Muscle layer of colon (tissue), 2 donors: Measurements from ENCODE around the gene USP40.

ENCODE experiments used
- H3K27ac ChIP-seq: one replicate; pipeline ENCODE4 v1.7.0; 2013; ENCODE audit warnings: low read depth, mild to moderate bottlenecking, low read length, moderate library complexity
- H3K27me3 ChIP-seq, 2 donors: one replicate each; pipeline ENCODE4 v1.7.0; 2013; ENCODE audit warnings: low read length in 2 of 2, mild to moderate bottlenecking in 2 of 2; ENCODE audit not compliant: insufficient read depth in 2 of 2, control insufficient read depth in 1 of 2
- H3K36me3 ChIP-seq: one replicate; pipeline ENCODE4 v1.7.0; 2013; ENCODE audit warnings: mild to moderate bottlenecking, low read length; ENCODE audit not compliant: insufficient read depth
- H3K4me1 ChIP-seq: one replicate; pipeline ENCODE4 v1.7.0; 2013; ENCODE audit warnings: mild to moderate bottlenecking, low read length; ENCODE audit not compliant: insufficient read depth
- H3K4me3 ChIP-seq, 2 donors: one replicate each; pipeline ENCODE4 v1.7.0; 2013; ENCODE audit warnings: low read length in 2 of 2, low read depth in 1 of 2, mild to moderate bottlenecking in 1 of 2, moderate library complexity in 1 of 2
- H3K9ac ChIP-seq: one replicate; pipeline ENCODE4 v1.7.0; 2013; ENCODE audit warnings: low read length
- H3K9me3 ChIP-seq: one replicate; pipeline ENCODE4 v1.7.0; 2013; ENCODE audit warnings: mild to moderate bottlenecking, low read length
- donor health status: abdominal sarcoma.
- donor health status: Adenocarcinoma of cecum.

USP40 gene

GRCh38 chr2:233479616-233480489 is 86.7 kb downstream of the USP40 start:
- no peaks in the 10 kb centered on the region for H3K27me3 ChIP-seq
- H3K4me1 ChIP-seq: peaks cover 18% of the 10 kb centered on the region
- H3K36me3 ChIP-seq: peaks cover 31% of the 10 kb centered on the region
- no peaks in the 10 kb centered on the region for H3K9me3 ChIP-seq
- no peak overlapping the region for H3K9ac ChIP-seq
- H3K4me3 ChIP-seq: no peak overlapping the region
- peak overlapping the region; percentile 53 for H3K27ac ChIP-seq

GRCh38 chr2:233477548-233478433 is 88.8 kb downstream of the USP40 start:
- peaks cover 11% of the 10 kb centered on the region for H3K36me3 ChIP-seq
- no peak overlapping the region for H3K9ac ChIP-seq
- H3K27me3 ChIP-seq: no peaks in the 10 kb centered on the region
- no peak overlapping the region for H3K4me3 ChIP-seq
- no peaks in the 10 kb centered on the region for H3K9me3 ChIP-seq
- no peak overlapping the region for H3K27ac ChIP-seq
- peaks cover 18% of the 10 kb centered on the region for H3K4me1 ChIP-seq

DNA sequence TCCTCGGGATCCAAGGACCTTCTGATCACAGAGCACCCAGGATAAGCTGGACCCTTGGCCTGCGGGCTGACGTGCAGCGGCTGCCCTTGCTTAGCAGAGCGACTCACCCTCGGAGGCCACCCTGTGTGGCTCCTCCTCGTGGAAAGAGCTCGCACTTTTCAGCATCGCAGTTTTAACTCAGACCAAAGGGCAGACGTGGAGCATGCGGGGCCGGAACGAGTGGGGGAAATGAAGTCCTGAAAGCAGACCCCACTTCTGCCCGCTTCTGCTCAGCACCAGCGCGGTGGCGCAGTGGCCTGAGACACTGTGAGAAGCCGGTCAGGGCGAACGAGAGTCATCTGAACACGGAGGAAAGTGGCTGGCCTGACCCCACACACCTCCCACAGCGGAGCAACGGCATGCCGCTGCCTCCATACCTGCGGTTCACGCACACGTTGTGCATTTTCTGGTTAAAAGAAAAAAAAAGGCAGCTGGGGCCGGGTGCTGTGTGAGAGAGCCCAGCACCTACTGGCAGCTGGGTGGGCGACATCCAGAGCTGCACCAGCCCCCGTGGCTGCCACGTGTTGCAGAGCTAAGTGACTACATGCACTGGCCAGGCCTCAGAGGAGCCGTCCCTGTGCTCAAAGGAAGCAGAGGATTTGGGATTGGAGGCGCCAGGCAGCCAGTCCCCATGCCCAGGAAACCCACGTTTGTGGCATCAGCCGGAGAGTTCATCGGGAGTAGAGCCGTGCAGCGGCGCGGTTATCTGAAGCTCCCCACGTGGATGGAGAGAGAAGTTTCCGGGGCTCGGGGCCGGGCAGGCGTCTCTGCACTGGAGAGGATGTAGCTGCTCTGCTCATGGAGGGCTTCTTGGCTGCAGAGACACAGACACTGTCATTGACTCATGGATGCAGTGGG is 89.7 kb downstream of the USP40 start:
- no peaks in the 10 kb centered on the region for H3K27me3 ChIP-seq
- H3K4me1 ChIP-seq: peaks cover 17% of the 10 kb centered on the region
- no peak overlapping the region for H3K27ac ChIP-seq
- H3K9ac ChIP-seq: no peak overlapping the region
- peaks cover 12% of the 10 kb centered on the region for H3K36me3 ChIP-seq
- no peak overlapping the region for H3K4me3 ChIP-seq
- H3K9me3 ChIP-seq: no peaks in the 10 kb centered on the region

- Histone ChIP-seq H3K36me3 (peaks cover 13% of the 10 kb centered on the region), H3K27ac (no peak overlapping the region), H3K4me1 (peaks cover 12% of the 10 kb centered on the region)
Observed at GRCh38 chr2:233476063-233476410, 90.5 kb downstream of the USP40 start.

DNA sequence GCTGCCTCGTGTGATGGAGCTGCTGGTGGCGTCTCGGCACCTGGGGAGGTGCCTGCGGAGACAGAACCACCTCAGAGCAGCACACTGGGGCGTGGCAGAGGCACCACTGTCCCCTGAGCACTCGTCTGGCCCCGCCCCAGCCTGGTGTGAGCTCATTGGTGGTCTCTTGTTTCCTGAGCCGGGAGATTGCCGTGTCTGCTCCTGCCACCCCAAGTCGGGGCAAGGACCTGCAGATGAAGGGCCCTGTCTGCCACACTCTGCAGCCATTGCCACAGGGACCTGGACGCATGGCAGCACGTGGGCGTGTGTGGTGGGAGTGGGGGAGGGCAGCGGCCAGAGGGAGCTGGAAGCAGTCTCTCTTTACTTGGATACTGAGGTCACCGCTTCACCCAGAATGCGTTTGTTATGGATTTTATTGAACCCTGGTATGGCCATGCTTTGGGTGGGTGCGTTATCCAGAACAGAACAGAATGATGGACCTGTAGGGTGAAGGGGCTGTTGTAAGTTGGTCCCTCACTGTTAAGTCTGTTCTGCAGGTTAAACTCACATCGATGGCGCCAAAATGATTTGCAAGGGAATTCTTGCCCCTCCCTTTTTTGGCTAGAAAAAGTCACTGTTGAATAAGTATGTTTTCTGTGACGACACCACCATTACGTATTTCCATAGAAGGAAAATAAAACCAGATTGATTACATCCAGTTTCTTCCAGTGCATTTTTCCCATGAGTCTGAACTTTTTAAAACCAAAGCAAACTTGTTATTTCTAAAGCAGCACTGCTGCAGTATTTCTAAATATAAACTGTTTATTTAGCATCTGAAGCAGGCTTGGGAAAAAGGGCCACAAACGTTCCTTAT is 92.0 kb downstream of the USP40 start:
- no peaks in the 10 kb centered on the region for H3K27me3 ChIP-seq
- peaks cover 13% of the 10 kb centered on the region for H3K36me3 ChIP-seq
- no peak overlapping the region for H3K9ac ChIP-seq
- peaks cover 10% of the 10 kb centered on the region for H3K4me1 ChIP-seq
- H3K27ac ChIP-seq: no peak overlapping the region
- no peak overlapping the region for H3K4me3 ChIP-seq
- no peaks in the 10 kb centered on the region for H3K9me3 ChIP-seq

More at GRCh38 chr2:233476063-233476410, 90.5 kb downstream of the USP40 start:
- Histone ChIP-seq H3K9ac (no peak overlapping the region), H3K27me3 (no peaks in the 10 kb centered on the region), H3K4me3 (no peak overlapping the region), H3K9me3 (no peaks in the 10 kb centered on the region)

DNA sequence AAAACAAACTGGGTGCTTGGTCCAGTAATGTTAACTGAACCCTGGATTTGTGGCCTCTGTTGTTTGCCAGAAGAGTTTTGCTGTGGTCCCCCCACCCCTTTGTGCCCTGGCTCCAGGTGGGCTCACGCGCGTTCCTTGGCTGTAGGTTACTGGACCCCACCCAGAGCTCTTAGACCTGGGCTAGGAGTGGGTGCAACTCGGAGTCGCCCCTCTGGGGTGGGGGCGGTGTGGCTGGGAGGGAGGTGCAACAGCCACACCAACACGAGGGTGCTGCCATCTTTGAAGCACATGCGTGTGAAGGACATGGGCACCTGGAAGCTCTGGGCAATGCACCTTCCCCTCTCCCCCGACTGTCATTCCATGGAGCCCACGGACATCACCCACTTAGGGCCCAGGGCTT is 92.7 kb downstream of the USP40 start:
- no peak overlapping the region for H3K27ac ChIP-seq
- peaks cover 15% of the 10 kb centered on the region for H3K36me3 ChIP-seq
- H3K9me3 ChIP-seq: no peaks in the 10 kb centered on the region
- no peak overlapping the region for H3K9ac ChIP-seq
- no peaks in the 10 kb centered on the region for H3K27me3 ChIP-seq
- H3K4me3 ChIP-seq: no peak overlapping the region
- H3K4me1 ChIP-seq: peaks cover 17% of the 10 kb centered on the region

DNA sequence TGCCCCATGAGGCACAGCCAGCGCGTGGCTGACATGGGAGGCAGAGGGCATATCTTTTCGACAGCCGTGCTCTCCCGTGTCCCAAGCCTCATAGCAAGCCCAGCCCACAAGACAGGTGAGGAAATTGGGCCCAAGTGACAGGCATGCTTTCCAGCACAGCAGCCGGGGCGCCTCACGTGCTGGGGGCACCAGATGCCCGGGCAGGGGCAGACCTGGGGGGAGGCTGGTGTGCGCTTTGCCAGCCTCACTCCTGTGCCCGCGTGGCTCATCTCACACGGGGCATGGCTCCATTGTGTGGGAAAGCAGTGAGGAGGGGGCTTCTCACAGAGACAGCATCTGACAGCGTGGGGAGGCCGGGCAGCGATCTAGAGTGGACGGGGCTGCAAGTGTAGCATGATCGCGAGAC is 93.2 kb downstream of the USP40 start:
- H3K27me3 ChIP-seq: no peaks in the 10 kb centered on the region
- H3K4me1 ChIP-seq: peaks cover 17% of the 10 kb centered on the region
- H3K27ac ChIP-seq: no peak overlapping the region
- no peaks in the 10 kb centered on the region for H3K9me3 ChIP-seq
- no peak overlapping the region for H3K9ac ChIP-seq
- peaks cover 20% of the 10 kb centered on the region for H3K36me3 ChIP-seq
- H3K4me3 ChIP-seq: no peak overlapping the region

GRCh38 chr2:233471291-233472035 is 95.1 kb downstream of the USP40 start:
- Histone ChIP-seq H3K4me1 (peaks cover 17% of the 10 kb centered on the region), H3K36me3 (peaks cover 29% of the 10 kb centered on the region), H3K9ac (no peak overlapping the region), H3K9me3 (no peaks in the 10 kb centered on the region), H3K27me3 (no peaks in the 10 kb centered on the region), H3K4me3 (no peak overlapping the region), H3K27ac (no peak overlapping the region)

- H3K9me3 ChIP-seq: no peaks in the 10 kb centered on the region
- H3K4me3 ChIP-seq: no peak overlapping the region
- H3K27ac ChIP-seq: peak overlapping the region; percentile 71
- H3K27me3 ChIP-seq: no peaks in the 10 kb centered on the region
- no peak overlapping the region for H3K9ac ChIP-seq
- peaks cover 28% of the 10 kb centered on the region for H3K36me3 ChIP-seq
- peaks cover 17% of the 10 kb centered on the region for H3K4me1 ChIP-seq
Observed at GRCh38 chr2:233470839-233471238, 95.7 kb downstream of the USP40 start.
